ELR (cell line): ENCODE results near the gene HLA-DRB1.
A peak's percentile ranks its signal among the peaks of the same experiment; 100 is the strongest.
"Not testable (repeated sequence)": the region's sequence is repeated elsewhere in the genome, so short reads cannot be mapped to it uniquely, and the experiment has no call there.

Experiments
- DNase-seq: peaks from one replicate; pipeline ENCODE4 v3.0.0-alpha.2; 2015; ENCODE audit warnings: low read depth

The HLA-DRB1 gene

DNA sequence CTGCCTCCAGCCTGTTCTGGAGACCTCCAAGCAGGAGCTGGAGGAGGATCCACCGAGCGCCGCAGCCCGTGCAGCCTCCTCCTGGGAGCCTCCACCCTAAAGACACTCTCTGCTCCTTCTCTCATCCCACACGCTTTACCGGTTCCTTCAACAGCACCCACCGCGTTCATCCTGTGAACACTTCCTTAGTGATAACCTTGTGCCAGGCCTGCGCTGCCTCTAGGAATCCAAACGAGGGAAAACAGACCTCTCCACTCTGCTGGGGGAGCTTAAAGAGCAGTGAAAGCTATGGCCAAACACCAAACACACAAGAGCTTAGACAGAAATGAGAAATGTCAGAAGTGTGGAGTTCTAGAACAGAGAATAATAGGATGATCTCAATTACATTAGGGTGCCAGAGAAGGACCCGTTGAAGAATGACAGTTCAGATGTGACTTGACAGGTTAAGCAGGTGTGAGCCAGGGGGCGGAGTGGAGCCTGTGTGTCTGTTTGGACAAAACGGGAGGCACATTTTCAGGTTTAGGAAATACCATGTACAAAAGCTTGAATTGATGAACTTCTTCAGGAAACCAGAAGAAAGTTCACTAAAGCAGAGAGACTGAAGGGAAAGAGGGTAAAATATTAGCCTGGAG is 31.1 kb downstream of the HLA-DRB1 start:
- no peak for DNase-seq

DNA sequence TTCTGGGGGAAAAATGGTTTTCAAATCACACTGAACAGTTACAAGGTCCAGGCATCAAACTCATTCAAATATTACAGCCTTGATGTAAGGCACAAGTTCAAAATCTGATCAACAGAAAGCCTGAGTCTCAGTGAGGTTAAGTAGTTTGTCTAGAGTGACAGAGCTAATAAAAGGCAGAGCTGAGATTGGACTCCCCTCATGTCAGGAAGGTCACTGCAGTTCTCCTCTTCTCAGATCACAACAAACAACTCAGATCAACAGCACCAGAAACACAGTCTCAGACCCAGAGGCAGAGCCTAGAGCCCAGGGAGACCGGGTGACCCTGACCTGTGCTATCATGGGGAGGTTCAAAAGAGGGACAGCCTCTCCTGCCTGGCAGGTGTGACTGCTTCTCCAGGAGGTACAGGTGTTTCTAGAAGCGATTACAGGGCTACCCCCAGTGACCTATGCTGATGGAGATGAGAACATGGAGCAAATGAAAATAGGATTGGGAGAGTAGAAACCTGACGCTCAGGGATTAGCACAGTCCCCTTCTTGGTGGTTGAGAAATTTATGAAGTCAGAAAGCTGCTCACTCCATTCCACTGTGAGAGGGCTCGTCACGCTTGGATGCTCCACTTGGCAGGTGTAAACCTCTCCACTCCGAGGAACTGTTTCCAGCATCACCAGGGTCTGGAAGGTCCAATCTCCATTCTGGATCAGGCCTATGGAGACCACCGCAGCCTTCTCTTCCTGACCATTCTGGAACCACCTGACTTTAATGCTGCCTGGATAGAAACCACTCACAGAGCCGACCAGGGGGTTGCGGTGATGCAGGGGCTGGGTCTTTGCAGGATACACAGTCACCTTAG is 35.3 kb downstream of the HLA-DRB1 start:
- no peak for DNase-seq

DNA sequence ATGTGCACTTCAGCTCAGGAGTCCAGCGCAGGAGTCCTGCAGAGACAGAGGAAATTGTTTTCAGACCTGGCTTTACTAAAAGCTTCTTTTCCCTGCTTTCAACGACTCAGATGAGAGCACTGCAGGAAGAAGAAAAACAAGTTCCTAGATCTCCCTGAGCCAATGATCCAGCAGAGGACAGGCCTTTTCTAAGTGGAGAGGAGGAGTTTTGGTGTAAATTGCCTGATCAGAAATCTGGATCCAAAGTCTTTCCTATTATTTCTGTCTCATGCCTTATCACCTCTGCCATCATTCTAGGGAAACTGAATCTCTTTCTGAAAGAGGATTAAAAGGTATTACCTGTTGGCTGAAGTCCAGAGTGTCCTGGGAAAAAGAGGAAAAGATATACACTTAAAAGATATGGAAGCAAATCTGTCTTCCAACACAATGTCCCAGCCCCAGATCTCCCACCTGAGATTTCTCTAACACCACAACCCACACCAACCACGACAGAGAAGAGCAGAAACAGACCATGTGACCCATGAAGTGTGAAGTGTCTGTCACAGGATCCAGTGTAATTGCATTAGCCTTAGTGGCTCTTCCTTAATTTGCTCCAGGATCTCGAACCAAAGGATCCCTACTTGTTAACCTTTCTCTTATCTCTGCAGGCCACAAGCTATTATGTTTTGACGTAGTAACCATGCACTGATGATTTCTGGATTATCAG is 36.5 kb downstream of the HLA-DRB1 start:
- DNase-seq, result no peak

DNA sequence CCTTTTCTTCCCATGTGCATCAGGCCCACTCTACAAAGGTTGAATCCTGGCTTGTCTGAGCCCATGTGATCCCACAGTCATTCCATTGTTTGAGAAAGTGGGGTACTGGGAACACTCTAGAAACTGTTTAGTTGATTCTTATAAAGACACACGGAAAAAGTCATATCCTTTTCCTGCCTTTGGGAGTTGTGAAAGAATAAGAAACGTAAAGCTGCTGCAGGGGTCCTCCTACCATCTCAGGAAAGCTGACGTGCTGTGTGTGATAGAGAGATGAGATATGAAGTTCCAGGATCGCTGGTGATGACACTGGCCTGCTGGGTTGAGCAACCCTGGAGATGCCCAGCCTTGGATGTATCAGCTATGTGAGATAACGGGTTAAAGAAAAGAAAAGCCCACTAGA is 38.2 kb downstream of the HLA-DRB1 start:
- DNase-seq, result no peak

DNA sequence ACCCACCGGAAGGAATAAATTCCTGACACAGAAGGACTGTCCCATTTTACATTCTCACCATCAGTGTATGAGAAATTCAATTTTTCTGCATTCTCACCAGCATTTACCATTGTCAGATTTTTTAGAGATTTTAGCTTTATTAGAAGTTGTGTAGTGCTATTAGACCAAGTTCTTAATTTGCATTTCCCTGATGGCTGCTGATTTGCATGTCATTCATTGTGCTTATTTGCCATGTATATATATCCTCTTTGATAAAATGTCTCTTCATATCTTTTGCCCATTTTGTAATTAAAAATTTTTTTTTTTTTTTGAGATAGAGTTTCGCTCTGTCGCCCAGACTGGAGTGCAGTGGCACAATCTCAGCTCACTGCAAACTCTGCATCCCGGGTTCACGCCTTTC is 49.8 kb downstream of the HLA-DRB1 start:
- DNase-seq, result no peak

DNA sequence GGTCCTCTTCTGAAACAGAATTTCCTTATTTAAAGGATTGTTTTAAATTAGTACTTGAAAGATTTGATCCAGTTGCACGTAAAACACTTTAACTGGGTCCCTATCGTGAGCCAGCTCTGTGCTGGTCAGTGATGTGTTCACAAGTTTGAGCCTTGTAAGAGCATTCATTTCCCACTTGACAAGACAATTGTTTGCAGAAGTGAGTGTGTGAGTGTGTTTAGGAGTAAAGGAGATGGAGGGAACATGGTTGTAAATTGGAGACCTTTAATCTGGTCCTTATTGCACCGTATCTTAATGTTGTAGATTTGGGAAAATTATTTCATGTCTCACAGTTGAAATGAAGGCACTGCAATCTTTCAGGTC is 59.2 kb downstream of the HLA-DRB1 start:
- not testable (repeated sequence) for DNase-seq

DNA sequence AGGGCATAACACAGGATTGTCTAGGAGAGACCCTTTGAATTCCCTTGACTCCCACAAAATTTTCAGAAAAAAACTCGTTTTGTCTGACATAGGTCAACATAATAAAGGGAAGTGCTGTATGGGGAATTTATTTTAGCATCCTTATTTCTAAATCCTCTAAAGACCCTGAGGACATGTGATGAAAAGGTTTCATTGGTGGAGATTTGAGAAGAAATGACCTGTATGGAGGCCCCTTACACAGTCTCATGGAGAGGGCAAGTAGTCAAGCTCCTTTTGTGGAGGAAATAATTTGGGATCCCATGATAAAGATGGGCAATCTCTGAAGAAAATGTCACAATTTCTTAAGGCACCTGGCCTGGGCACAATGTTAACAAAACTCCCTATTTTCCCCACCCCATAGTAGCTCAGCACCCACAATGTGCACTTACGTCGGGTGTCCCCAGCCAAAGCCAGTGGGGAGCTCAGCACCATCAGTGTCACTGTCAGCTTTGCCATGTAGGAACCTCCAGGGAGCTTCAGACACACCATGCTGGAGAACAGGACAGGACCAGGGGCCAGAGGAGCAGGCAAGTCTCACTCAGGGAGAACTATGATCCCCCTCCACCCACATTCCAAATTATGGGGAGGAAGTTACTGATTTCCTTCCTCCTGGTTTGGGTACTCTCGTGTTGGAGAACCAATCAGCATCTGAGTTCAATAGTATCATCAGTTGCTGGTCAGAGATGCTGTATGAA is 59.8 kb downstream of the HLA-DRB1 start, which contains the start of gene HLA-DRB5:
TSS of gene HLA-DRB5 (minus strand) at position 591 of the 734 bp plus-strand sequence. CDS start at position 528, 63 bp downstream.
- peak; percentile 4 for DNase-seq
